Lower leg skin (tissue), 3 donors: ENCODE measurements around the gene POU6F1.

Experiments used
- CTCF ChIP-seq, 3 donors: fragments of 450-650 bp; IDR thresholded peaks; one replicate each; pipeline ENCODE4 v1.5.1; 2016; ENCODE audit warnings: antibody characterized with exemption in 3 of 3, mild to moderate bottlenecking in 3 of 3, moderate library complexity in 2 of 3
- POLR2A ChIP-seq, 2 donors: fragments of 450-650 bp; IDR thresholded peaks; one replicate each; pipeline ENCODE4 v1.6.1; 2016 to 2017; ENCODE audit warnings: antibody characterized with exemption in 2 of 2, mild to moderate bottlenecking in 1 of 2, moderate library complexity in 1 of 2

GRCh38 chr12:51172515-51173431 lies 45.1 kb downstream of the POU6F1 start, which contains the start of gene TFCP2:
- TF ChIP-seq CTCF (IDR thresholded peaks at IDR 0.05) (no peak), POLR2A (IDR thresholded peaks at IDR 0.05) (no peak)
